Stimulated activated CD8-positive, alpha-beta memory T cell treated with anti-CD3 and anti-CD28 coated beads, Interleukin-15, amount 100 ng/mL, for 48 hours (primary cell): Measurements from ENCODE around the gene TPM1.

Source experiments
- DNase-seq, 2 donors: peaks; one replicate each; pipeline ENCODE4 v3.0.0-alpha.2; 2020; ENCODE audit warnings: low read depth in 2 of 2

Gene TPM1

GRCh38 chr15:63016234-63016633, 26.3 kb upstream of the TPM1 start:
- DNase-seq, result no peak

- DNase-seq, result no peak
Observed at GRCh38 chr15:63018639-63019038, 23.9 kb upstream of the TPM1 start.

- DNase-seq, result no peak
Observed at GRCh38 chr15:63019511-63020109, 22.9 kb upstream of the TPM1 start.

DNA sequence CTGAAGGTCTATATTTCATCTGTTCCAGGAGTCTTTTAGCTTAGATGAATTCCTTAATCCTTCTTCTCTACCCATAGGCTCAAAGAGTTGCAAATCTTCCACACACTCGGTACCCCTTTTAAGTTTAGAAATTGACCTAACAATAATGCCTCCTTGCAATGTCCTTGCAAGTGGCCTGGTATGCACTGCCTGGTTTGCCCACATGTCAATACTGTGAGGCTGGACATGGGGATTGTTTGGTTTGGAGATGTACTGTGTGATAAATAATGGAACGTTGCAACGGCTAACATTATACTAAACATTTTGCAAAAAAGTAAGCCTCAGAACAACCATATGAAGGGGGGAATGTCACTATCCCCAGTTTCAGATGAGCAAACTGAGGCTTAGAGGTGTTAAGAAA, 22.4 kb upstream of the TPM1 start:
- DNase-seq, result no peak

GRCh38 chr15:63020759-63021430, 21.7 kb upstream of the TPM1 start:
- no peak for DNase-seq

DNA sequence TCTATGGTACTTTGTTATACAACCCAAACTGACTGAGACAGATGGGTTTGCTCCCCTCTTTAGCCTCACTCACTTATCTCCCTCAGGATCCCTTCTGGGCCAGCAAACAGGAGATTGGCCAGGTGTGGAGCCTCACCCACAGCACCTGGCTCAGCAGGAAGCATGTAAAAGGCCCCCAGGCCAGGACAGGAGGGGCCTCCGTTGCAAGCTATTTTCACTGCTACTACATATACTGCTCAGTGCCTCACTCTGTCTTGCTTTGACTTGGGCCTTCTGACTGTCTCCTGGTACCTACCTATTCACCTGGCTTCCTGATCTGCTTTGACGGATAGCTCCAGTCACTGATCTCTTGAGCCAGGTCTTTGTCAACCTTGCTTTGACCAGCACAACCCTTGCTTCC, 20.4 kb upstream of the TPM1 start:
- no peak for DNase-seq

- no peak for DNase-seq
Observed at GRCh38 chr15:63022663-63023062, 19.9 kb upstream of the TPM1 start.

DNA sequence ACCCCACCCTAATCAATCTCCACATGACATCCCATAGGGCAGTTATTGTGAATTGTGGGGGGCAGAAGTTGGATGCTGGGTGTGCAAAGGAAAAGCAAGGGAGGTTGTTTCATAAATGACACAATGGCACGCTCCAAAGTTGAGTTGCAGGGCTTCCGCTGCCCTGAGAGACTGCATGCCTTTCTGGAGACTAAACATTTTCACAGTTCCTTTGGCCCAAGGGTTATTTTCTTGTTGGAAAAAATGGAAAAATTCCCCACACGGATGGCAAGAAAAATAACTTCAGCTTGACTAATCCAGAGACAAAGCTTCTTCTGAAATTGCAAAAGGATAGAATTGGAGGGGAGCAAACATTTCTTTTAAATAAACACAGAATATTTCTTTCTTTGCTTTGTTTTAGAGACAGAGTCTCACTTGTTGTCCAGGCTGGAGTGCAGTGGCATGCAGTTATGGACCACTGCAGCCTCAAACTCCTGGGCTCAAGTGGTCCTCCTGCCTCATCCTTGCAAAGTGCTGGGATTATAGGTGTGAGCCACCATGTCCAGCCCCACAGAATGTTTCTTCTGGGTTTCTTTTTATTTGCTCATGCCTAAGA, 19.1 kb upstream of the TPM1 start:
- DNase-seq, result no peak

GRCh38 chr15:63025460-63025859, 17.1 kb upstream of the TPM1 start:
- no peak for DNase-seq

GRCh38 chr15:63027646-63028045, 14.9 kb upstream of the TPM1 start:
- no peak for DNase-seq

DNA sequence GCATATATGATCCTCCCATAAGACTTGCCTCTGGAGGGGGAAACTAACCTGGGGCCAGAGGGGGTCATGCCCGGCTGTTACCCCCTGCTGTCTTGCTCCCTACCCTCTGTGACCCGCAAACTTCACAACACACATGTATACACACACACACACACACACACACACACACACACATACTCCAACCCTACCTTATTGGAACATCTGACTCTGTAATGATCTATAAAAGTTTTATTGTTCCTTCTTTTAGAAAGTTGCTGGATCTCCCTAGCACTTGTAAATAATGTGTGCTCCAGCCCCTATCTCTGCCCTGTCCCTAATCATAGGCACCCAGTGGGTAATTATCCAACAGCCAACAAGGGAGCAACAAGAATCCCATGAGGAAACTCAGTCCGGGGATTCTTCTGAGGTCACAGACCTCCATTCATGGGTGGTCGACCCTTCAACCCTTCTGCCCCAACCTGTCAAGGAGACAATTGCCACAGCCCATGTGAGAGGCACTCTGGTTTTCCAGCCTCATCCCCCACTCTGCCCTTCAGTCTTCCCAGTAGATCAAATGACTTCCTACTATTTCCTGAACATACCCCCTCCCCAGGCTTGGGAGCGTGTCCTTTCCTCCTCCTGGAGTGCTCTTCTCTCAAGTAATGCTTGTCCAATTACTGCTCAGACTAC, 14.0 kb upstream of the TPM1 start:
- no peak for DNase-seq

DNA sequence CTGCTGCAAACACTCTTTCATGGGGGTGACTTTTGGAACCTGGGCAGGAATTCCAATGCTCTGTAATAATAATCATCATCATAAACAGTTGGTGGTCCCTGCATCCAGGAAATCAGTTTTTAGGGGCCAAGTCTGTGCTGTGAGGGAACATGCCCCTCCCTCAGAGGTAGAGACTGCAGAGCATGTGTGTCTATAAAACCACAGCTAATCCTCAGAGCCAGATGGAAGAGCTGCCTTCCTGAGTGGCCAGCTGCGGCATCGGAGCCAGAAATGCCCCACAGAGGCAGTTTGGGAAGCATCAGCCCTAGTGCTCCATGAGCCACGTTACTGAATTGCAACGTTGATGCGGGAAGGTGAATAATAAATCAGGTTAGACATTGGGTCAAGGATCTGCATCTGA, 12.9 kb upstream of the TPM1 start:
- no peak for DNase-seq

DNA sequence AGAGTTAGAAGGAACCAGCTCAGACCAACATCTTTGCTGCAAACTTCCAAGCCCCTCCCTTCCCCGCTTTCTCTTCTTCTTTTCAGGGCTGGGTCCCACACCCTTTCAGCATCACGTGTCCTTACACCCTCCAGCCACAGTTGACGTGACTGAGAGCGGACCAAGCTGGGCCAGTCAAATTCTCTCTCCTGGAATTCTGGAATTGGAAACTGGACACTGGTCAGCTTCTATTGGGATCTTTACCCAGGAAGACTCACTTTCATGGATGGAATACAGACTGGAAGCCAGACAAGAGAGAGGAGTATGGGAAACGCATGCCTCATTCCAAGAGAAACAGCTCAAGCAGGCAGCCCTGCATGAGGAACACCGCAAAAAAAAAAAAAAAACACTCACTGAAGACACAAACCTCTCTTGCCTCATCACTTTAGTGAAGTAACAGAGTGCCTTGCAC, 12.4 kb upstream of the TPM1 start:
- DNase-seq, result no peak

- no peak for DNase-seq
Observed at GRCh38 chr15:63034578-63034977, 8.0 kb upstream of the TPM1 start.

- DNase-seq, result no peak
Observed at GRCh38 chr15:63035253-63035652, 7.3 kb upstream of the TPM1 start.

DNA sequence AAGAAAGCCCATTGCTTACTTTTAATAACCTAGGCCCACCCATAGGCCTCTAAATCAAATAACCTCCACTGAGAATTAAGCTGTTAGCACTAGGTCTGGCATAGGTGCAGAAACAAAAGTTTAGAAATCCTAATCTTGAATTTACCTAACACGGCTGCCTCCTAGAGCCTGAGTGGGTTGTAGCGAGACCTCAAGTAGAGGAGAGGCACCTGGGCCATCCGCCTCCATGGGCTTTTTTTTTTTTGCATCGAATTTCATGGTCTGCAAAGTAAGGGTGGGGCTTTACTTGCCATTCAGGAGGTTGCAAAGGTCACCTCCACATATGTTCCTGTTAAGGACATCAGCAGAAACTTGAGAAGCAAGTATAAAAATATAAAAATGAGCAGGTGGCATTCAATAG, 6.6 kb upstream of the TPM1 start:
- no peak for DNase-seq

DNA sequence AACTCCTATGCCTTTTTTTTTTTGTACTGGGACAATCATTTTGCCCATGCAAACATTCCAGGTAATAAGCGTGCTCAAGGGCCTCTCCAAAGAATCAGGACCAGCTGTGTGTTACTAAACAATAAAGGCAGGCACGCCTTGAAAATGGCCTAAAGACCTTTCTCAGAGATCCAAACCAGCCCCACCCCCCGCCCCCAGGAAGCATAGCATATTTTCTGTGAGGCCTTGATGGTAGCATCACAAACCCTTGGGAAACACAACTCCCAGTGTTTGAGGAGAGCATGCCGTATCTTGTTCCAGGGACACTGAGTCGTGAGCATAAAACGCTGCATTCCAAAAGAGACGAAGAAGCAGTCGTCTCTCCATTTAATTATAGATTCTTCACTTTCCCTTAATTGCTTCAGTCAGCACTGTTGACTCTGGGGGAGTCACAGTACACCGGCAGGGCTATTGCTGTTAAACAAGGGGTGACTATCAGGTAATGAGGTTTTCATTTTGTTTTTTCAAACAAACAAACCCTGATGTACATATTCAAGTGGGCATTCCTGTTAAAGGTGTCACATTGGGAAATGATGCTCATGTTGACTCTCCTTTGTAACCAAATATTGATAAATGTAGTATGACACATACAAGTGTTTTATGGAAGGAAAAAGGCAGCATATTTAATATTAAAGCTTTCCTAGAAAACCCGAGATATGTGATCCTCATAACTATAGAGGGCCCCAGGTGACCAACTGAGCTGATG, 4.4 kb upstream of the TPM1 start:
- no peak for DNase-seq

- DNase-seq, result no peak
Observed at GRCh38 chr15:63038926-63039673, 3.4 kb upstream of the TPM1 start.

DNA sequence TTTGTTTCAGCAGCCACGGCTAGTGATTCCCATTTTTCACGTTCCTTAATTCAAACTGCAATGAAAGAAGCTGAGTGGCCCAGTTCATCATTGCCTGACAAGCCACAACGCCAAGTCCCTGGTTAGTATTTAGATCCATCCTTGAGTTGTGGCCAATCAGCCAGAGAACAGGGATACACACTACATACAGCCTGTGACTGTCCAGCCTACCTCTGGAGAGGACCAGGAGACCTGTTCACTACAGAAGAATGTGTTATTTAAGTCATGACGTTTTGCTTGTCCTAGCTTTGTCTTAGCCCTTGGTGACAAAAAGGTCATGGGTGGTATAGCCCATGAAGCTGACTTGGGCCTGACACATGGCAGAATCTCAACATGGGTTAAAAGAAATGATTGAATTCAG, 2.7 kb upstream of the TPM1 start:
- DNase-seq, result no peak

DNA sequence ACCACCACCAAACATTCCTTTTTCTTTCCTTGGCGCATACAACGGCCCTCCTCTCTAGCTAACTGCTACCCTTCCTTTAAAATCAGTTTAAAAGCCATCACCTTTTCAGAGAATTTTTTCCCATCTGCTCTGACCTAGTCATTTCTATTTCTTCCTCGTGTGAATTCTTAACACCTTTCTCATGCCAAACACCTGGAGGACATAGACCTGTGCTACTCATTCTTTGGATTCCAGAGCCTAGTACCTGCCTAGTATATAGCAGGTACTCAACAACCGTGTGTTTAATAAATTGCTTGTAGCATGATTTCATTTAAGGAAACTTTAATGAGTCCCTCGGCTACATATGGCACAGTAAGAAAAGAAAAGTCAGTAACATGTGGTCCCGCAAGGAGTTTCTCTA, 2.0 kb upstream of the TPM1 start:
- DNase-seq, result no peak

DNA sequence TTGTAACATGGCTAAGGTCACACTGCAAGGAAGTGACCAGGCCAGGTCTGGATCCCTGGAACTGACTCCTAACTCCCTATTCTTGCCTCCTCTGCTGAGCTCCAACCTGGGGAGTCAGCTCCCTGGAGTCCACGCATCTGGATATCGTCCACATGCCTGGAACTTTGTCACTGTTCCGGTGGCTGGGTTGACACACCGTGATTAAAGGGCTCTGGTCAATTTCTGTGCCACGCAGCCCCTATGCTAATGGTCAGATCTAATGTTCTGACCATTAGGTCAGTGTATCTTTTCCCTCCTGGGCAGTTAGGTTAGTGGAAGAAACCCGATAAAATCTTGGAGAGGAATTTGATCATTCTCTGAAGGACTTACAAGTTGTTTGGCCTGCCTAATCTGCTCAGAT, 1.6 kb upstream of the TPM1 start:
- no peak for DNase-seq
